H1 (cell line): Measurements from ENCODE around the gene NFAT5. TPM values are rescaled to one million over a fixed set of nuclear protein-coding genes. Genes with fewer than 3 reads are reported as not detected.

Experiments
- KDM1A ChIP-seq: fragments of 200-600, 300-600 bp; sonication (generic); IDR thresholded peaks from 2 replicates; pipeline ENCODE4 v1.7.1; 2016; ENCODE audit warnings: mild to moderate bottlenecking, low read length, borderline replicate concordance
- POLR2AphosphoS5 ChIP-seq: IDR thresholded peaks from 2 replicates; pipeline ENCODE4 v1.6.1; 2011; ENCODE audit warnings: low read depth, low read length
- polyA plus RNA-seq, 7 experiments: library from polyadenylated mRNA; depleted of rRNA in 3 of 7; stranded (reverse) in 5 of 7; unstranded in 2 of 7; fragments of >200 nt in 5 of 7; fragments of 200-250 nt in 2 of 7; gene quantifications; 1 replicate in 5 of 7; 2 replicates in 1 of 7; 4 replicates in 1 of 7; pipeline versions ENCODE4 v1.2.1 to v1.2.3, GENCODE V29; 2011 to 2013; ENCODE audit warnings: missing spikeins in 2 of 7, mixed read lengths in 2 of 7
- total RNA-seq: library from RNA; stranded (reverse); fragmentation: NEBNext Ultra II Directional; extraction: Animal tissue kit (Norgen Biotek cat#: 25700); gene quantifications from 2 replicates; pipeline ENCODE4 v1.2.1, GENCODE V29; 2021

NFAT5 gene
- total and polyA plus RNA-seq, 2 of the 8 experiments (the other 6 are each of a cell fraction or from before 2014, with no cell fraction given), result 8.9 to 29.0 TPM

DNA sequence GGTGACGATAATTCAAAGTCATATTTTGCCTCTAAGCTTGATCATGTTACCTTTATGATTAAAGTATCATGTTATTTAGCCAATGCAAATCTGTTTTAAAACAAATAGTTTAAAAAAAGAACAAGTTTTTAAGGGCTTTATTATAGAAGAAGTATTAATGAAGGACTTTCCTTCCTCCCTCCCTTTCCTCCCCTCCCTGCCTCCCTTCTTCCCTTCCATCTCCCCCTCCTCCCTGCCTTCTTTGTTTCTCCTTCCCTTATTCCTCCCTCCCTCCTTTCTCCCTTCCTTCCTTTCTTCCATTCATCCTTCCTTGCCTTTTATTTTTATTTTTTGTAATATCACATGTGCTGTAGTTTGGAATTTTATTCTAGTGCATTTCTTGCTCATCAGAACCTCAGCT lies 134.1 kb downstream of the NFAT5 start (continued):
- TF ChIP-seq POLR2AphosphoS5, result no peak
- no peak for TF ChIP-seq KDM1A
